GM18861 (cell line): ENCODE data around the gene C2CD2L.
A peak's percentile ranks its signal among the peaks of the same experiment; 100 is the strongest.
"Not testable (repeated sequence)": the region's sequence is repeated elsewhere in the genome, so short reads cannot be mapped to it uniquely, and the experiment has no call there.

Source experiments
- ATAC-seq: cut with Tn5 transposase; IDR thresholded peaks from one replicate; pipeline ENCODE4 v1.9.1; 2021; ENCODE audit not compliant: unreplicated experiment

The C2CD2L gene

GRCh38 chr11:119113716-119114115 is 6.6 kb downstream of the C2CD2L start:
- ATAC-seq = no peak

- no peak for ATAC-seq
Measured at GRCh38 chr11:119114351-119114750, 7.2 kb downstream of the C2CD2L start.

- no peak for ATAC-seq
Measured at GRCh38 chr11:119115484-119116234, 8.5 kb downstream of the C2CD2L start.

- ATAC-seq = no peak
Measured at GRCh38 chr11:119116235-119116594, 9.1 kb downstream of the C2CD2L start.

- ATAC-seq = no peak
Measured at GRCh38 chr11:119116601-119117000, 9.5 kb downstream of the C2CD2L start.

GRCh38 chr11:119117004-119117706 is 10.0 kb downstream of the C2CD2L start:
- no peak for ATAC-seq

- ATAC-seq = no peak
Measured at GRCh38 chr11:119118227-119118626, 11.1 kb downstream of the C2CD2L start.

- ATAC-seq = no peak
Measured at GRCh38 chr11:119118946-119119345, 11.8 kb downstream of the C2CD2L start.

GRCh38 chr11:119120639-119121007 is 13.5 kb downstream of the C2CD2L start:
- no peak for ATAC-seq

GRCh38 chr11:119121008-119121810 is 14.1 kb downstream of the C2CD2L start, which contains the start of gene HINFP:
Gene HINFP (plus strand): TSS chr11:119121580. CDS start chr11:119126945, 5,365 bp downstream.
- peak; percentile 94 for ATAC-seq

GRCh38 chr11:119121811-119122124 is 14.6 kb downstream of the C2CD2L start:
- ATAC-seq = no peak

GRCh38 chr11:119125821-119126220 is 18.7 kb downstream of the C2CD2L start:
- ATAC-seq = no peak

- no peak for ATAC-seq
Measured at GRCh38 chr11:119126675-119127268, 19.6 kb downstream of the C2CD2L start.

- no peak for ATAC-seq
Measured at GRCh38 chr11:119130662-119131061, 23.5 kb downstream of the C2CD2L start.

- no peak for ATAC-seq
Measured at GRCh38 chr11:119134389-119134978, 27.3 kb downstream of the C2CD2L start.

- ATAC-seq = not testable (repeated sequence)
Measured at GRCh38 chr11:119139276-119139675, 32.1 kb downstream of the C2CD2L start.

GRCh38 chr11:119144825-119145486 is 37.8 kb downstream of the C2CD2L start:
- ATAC-seq = no peak

GRCh38 chr11:119145551-119145950 is 38.4 kb downstream of the C2CD2L start:
- no peak for ATAC-seq

- ATAC-seq = no peak
Measured at GRCh38 chr11:119147604-119148333, 40.6 kb downstream of the C2CD2L start.

GRCh38 chr11:119148720-119149017 is 41.5 kb downstream of the C2CD2L start:
- ATAC-seq = no peak
